GM12878 (cell line): ENCODE results near the gene HLA-A. TPM values are rescaled to one million over a fixed set of nuclear protein-coding genes. Genes with fewer than 3 reads are reported as not detected.

Experiments
- polyA plus RNA-seq, 11 experiments: library from polyadenylated mRNA; depleted of rRNA in 4 of 11; unstranded in 6 of 11; stranded (reverse) in 5 of 11; fragments of >200 nt; fragmentation: Nextera tagmentation in 4 of 11; fragmentation: Illumina TruSeq in 1 of 11; extraction: Ambion mirVana in 4 of 11; extraction: Trizol in 1 of 11; gene quantifications; 1 replicate in 1 of 11; 2 replicates in 10 of 11; pipeline versions ENCODE4 v1.2.1 to v1.2.3, GENCODE V29; 2011 to 2016; ENCODE audit warnings: inconsistent platforms in 2 of 11, missing spikeins in 2 of 11, low read depth in 1 of 11
- small RNA-seq: library from RNA; depleted of rRNA; stranded (forward); fragments of <200 nt; gene quantifications from one replicate; pipeline ENCODE3, GENCODE V24; 2014
- total RNA-seq, 4 experiments: library from RNA; depleted of rRNA in 3 of 4; stranded (reverse); fragments of >200 nt in 3 of 4; fragmentation: Illumina TruSeq in 1 of 4; extraction: Trizol in 1 of 4; gene quantifications; 2 replicates each; pipeline versions ENCODE4 v1.2.1 to v1.2.3, GENCODE V29; 2013 to 2021

HLA-A gene
- total and polyA plus RNA-seq, 10 of the 15 experiments (the other 5 are each of a cell fraction or from before 2014, with no cell fraction given), result 129 to 1,155 (median 749) TPM

Small RNAs within 50 kb of the gene (small RNA-seq; reads per million reads assigned to genes)
- gene HLA-U, result not detected

Other genes starting within 250 kb of the HLA-A start
Only the 7 nearest of the 9 such genes appear.
- not detected in 2 replicates for gene HLA-G, start 114.7 kb upstream of the HLA-A start, total RNA-seq (2014; rRNA removed)
- not detected in 2 replicates for gene HLA-G, start 114.7 kb upstream of the HLA-A start, total RNA-seq (2014; rRNA removed; fragmentation: Illumina TruSeq; extraction: Trizol)
- 0.88 and 1.3 TPM in 2 replicates for gene HLA-G, start 114.7 kb upstream of the HLA-A start, total RNA-seq (2021)
- 0.06 and 0.31 TPM in 2 replicates for gene HLA-G, start 114.7 kb upstream of the HLA-A start, polyA plus RNA-seq (2011; rRNA removed)
- not detected in 2 replicates for gene HLA-G, start 114.7 kb upstream of the HLA-A start, polyA plus RNA-seq (2014; fragmentation: Illumina TruSeq; extraction: Trizol)
- gene HLA-G, start 114.7 kb upstream of the HLA-A start, polyA plus RNA-seq (2014; fragmentation: Nextera tagmentation; extraction: Ambion mirVana), result not detected
- gene HLA-G, start 114.7 kb upstream of the HLA-A start, polyA plus RNA-seq (2014; rRNA removed), result 0.10 TPM in 1 of 2 replicates, not detected in the other
- 1 to 10 TPM; 2.0 to 2.9 TPM for gene HLA-G, start 114.7 kb upstream of the HLA-A start, polyA plus RNA-seq (2016; fragmentation: Nextera tagmentation; extraction: Ambion mirVana)
- 61.9 and 66.5 TPM in 2 replicates for gene POLR1H, start 118.7 kb downstream of the HLA-A start, total RNA-seq (2014; rRNA removed)
- gene POLR1H, start 118.7 kb downstream of the HLA-A start, total RNA-seq (2014; rRNA removed; fragmentation: Illumina TruSeq; extraction: Trizol), result 62.7 and 63.0 TPM in 2 replicates
- 47.4 and 50.6 TPM in 2 replicates for gene POLR1H, start 118.7 kb downstream of the HLA-A start, total RNA-seq (2021)
- 60.5 and 88.9 TPM in 2 replicates for gene POLR1H, start 118.7 kb downstream of the HLA-A start, polyA plus RNA-seq (2011; rRNA removed)
- 30.7 and 54.0 TPM in 2 replicates for gene POLR1H, start 118.7 kb downstream of the HLA-A start, polyA plus RNA-seq (2014; fragmentation: Illumina TruSeq; extraction: Trizol)
- 100 to 1,000 TPM; 154 to 160 TPM for gene POLR1H, start 118.7 kb downstream of the HLA-A start, polyA plus RNA-seq (2014; fragmentation: Nextera tagmentation; extraction: Ambion mirVana)
- 59.9 and 67.5 TPM in 2 replicates for gene POLR1H, start 118.7 kb downstream of the HLA-A start, polyA plus RNA-seq (2014; rRNA removed)
- gene POLR1H, start 118.7 kb downstream of the HLA-A start, polyA plus RNA-seq (2016; fragmentation: Nextera tagmentation; extraction: Ambion mirVana), result 100 to 1,000 TPM in 1 of 2 experiments, 10 to 100 TPM in 1; 99.5 to 108 TPM
- gene PPP1R11, start 124.7 kb downstream of the HLA-A start, total RNA-seq (2014; rRNA removed), result 27.4 and 32.9 TPM in 2 replicates
- gene PPP1R11, start 124.7 kb downstream of the HLA-A start, total RNA-seq (2014; rRNA removed; fragmentation: Illumina TruSeq; extraction: Trizol), result 24.3 and 27.8 TPM in 2 replicates
- gene PPP1R11, start 124.7 kb downstream of the HLA-A start, total RNA-seq (2021), result 28.7 and 28.8 TPM in 2 replicates
- 48.0 and 56.1 TPM in 2 replicates for gene PPP1R11, start 124.7 kb downstream of the HLA-A start, polyA plus RNA-seq (2011; rRNA removed)
- 48.9 and 54.3 TPM in 2 replicates for gene PPP1R11, start 124.7 kb downstream of the HLA-A start, polyA plus RNA-seq (2014; fragmentation: Illumina TruSeq; extraction: Trizol)
- gene PPP1R11, start 124.7 kb downstream of the HLA-A start, polyA plus RNA-seq (2014; fragmentation: Nextera tagmentation; extraction: Ambion mirVana), result 10 to 100 TPM; 12.6 to 13.4 TPM
- gene PPP1R11, start 124.7 kb downstream of the HLA-A start, polyA plus RNA-seq (2014; rRNA removed), result 33.5 and 38.2 TPM in 2 replicates
- gene PPP1R11, start 124.7 kb downstream of the HLA-A start, polyA plus RNA-seq (2016; fragmentation: Nextera tagmentation; extraction: Ambion mirVana), result 10 to 100 TPM; 46.2 TPM
- not detected in 2 replicates for gene RNF39, start 133.2 kb downstream of the HLA-A start, total RNA-seq (2014; rRNA removed)
- not detected in 2 replicates for gene RNF39, start 133.2 kb downstream of the HLA-A start, total RNA-seq (2014; rRNA removed; fragmentation: Illumina TruSeq; extraction: Trizol)
- not detected in 2 replicates for gene RNF39, start 133.2 kb downstream of the HLA-A start, total RNA-seq (2021)
- gene RNF39, start 133.2 kb downstream of the HLA-A start, polyA plus RNA-seq (2011; rRNA removed), result not detected in 2 replicates
- not detected in 2 replicates for gene RNF39, start 133.2 kb downstream of the HLA-A start, polyA plus RNA-seq (2014; fragmentation: Illumina TruSeq; extraction: Trizol)
- gene RNF39, start 133.2 kb downstream of the HLA-A start, polyA plus RNA-seq (2014; fragmentation: Nextera tagmentation; extraction: Ambion mirVana), result not detected
- 0.04 TPM in 1 of 2 replicates, not detected in the other for gene RNF39, start 133.2 kb downstream of the HLA-A start, polyA plus RNA-seq (2014; rRNA removed)
- under 1 TPM in 1 of 2 experiments, not detected in 1; 0.11 TPM for gene RNF39, start 133.2 kb downstream of the HLA-A start, polyA plus RNA-seq (2016; fragmentation: Nextera tagmentation; extraction: Ambion mirVana)
- gene TRIM31, start 170.6 kb downstream of the HLA-A start, total RNA-seq (2014; rRNA removed), result 0.11 and 0.22 TPM in 2 replicates
- 0.09 and 0.31 TPM in 2 replicates for gene TRIM31, start 170.6 kb downstream of the HLA-A start, total RNA-seq (2014; rRNA removed; fragmentation: Illumina TruSeq; extraction: Trizol)
- gene TRIM31, start 170.6 kb downstream of the HLA-A start, total RNA-seq (2021), result 0.18 and 0.35 TPM in 2 replicates
- 17.4 and 20.5 TPM in 2 replicates for gene TRIM31, start 170.6 kb downstream of the HLA-A start, polyA plus RNA-seq (2011; rRNA removed)
- gene TRIM31, start 170.6 kb downstream of the HLA-A start, polyA plus RNA-seq (2014; fragmentation: Illumina TruSeq; extraction: Trizol), result 0.47 and 0.57 TPM in 2 replicates
- under 1 TPM in 1 of 2 experiments, not detected in 1; 0.09 TPM for gene TRIM31, start 170.6 kb downstream of the HLA-A start, polyA plus RNA-seq (2014; fragmentation: Nextera tagmentation; extraction: Ambion mirVana)
- 0.33 and 0.41 TPM in 2 replicates for gene TRIM31, start 170.6 kb downstream of the HLA-A start, polyA plus RNA-seq (2014; rRNA removed)
- gene TRIM31, start 170.6 kb downstream of the HLA-A start, polyA plus RNA-seq (2016; fragmentation: Nextera tagmentation; extraction: Ambion mirVana), result not detected
- 0.05 TPM in 1 of 2 replicates, not detected in the other for gene TRIM40, start 193.6 kb downstream of the HLA-A start, total RNA-seq (2014; rRNA removed)
- gene TRIM40, start 193.6 kb downstream of the HLA-A start, total RNA-seq (2014; rRNA removed; fragmentation: Illumina TruSeq; extraction: Trizol), result not detected in 2 replicates
- gene TRIM40, start 193.6 kb downstream of the HLA-A start, total RNA-seq (2021), result not detected in 2 replicates
- gene TRIM40, start 193.6 kb downstream of the HLA-A start, polyA plus RNA-seq (2011; rRNA removed), result not detected in 2 replicates
- gene TRIM40, start 193.6 kb downstream of the HLA-A start, polyA plus RNA-seq (2014; fragmentation: Illumina TruSeq; extraction: Trizol), result not detected in 2 replicates
- gene TRIM40, start 193.6 kb downstream of the HLA-A start, polyA plus RNA-seq (2014; fragmentation: Nextera tagmentation; extraction: Ambion mirVana), result not detected
- gene TRIM40, start 193.6 kb downstream of the HLA-A start, polyA plus RNA-seq (2014; rRNA removed), result not detected in 2 replicates
- not detected for gene TRIM40, start 193.6 kb downstream of the HLA-A start, polyA plus RNA-seq (2016; fragmentation: Nextera tagmentation; extraction: Ambion mirVana)
- not detected in 2 replicates for gene TRIM10, start 218.7 kb downstream of the HLA-A start, total RNA-seq (2014; rRNA removed)
- gene TRIM10, start 218.7 kb downstream of the HLA-A start, total RNA-seq (2014; rRNA removed; fragmentation: Illumina TruSeq; extraction: Trizol), result not detected in 2 replicates
- gene TRIM10, start 218.7 kb downstream of the HLA-A start, total RNA-seq (2021), result not detected in 2 replicates
- gene TRIM10, start 218.7 kb downstream of the HLA-A start, polyA plus RNA-seq (2011; rRNA removed), result 0.01 and 0.04 TPM in 2 replicates
- gene TRIM10, start 218.7 kb downstream of the HLA-A start, polyA plus RNA-seq (2014; fragmentation: Illumina TruSeq; extraction: Trizol), result not detected in 2 replicates
- gene TRIM10, start 218.7 kb downstream of the HLA-A start, polyA plus RNA-seq (2014; fragmentation: Nextera tagmentation; extraction: Ambion mirVana), result not detected
- gene TRIM10, start 218.7 kb downstream of the HLA-A start, polyA plus RNA-seq (2014; rRNA removed), result not detected in 2 replicates
- gene TRIM10, start 218.7 kb downstream of the HLA-A start, polyA plus RNA-seq (2016; fragmentation: Nextera tagmentation; extraction: Ambion mirVana), result not detected